Left forelimb (tissue), 1 donor: ENCODE data around the gene SSX7.
"Not testable (repeated sequence)": the region's sequence is repeated elsewhere in the genome, so short reads cannot be mapped to it uniquely, and the experiment has no call there.

Experiments
- DNase-seq: peaks from one replicate; pipeline ENCODE4 v3.0.0-alpha.2; 2018; ENCODE audit warnings: low spot score

Gene SSX7, protein sequence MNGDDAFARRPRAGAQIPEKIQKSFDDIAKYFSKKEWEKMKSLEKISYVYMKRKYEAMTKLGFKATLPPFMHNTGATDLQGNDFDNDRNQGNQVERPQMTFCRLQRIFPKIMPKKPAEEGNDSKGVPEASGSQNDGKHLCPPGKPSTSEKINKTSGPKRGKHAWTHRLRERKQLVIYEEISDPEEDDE

DNA sequence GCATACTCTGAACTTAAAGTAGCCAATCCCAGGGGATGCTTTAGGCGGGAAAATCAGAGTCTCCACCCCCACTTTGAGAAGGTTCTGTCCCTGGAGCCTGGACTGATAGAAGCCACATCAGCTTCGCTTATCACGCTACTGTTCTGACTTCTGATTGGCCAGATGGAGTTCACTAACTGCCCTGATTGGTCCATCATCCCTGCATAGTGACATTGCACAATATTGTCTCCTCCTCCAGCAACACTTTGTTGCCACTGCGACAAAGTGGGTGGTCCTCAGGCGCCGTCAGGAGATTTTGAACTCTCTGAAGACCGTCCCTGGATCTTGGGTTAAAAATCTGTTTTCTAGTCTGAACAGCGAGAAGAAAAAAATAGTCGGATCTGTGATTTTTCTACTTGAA is at the start of gene SSX7:
SSX7 (minus strand) TSS at position 101 of the 400 bp plus-strand sequence. CDS start 1,428 bp downstream, outside the sequence.
- not testable (repeated sequence) for DNase-seq

DNA sequence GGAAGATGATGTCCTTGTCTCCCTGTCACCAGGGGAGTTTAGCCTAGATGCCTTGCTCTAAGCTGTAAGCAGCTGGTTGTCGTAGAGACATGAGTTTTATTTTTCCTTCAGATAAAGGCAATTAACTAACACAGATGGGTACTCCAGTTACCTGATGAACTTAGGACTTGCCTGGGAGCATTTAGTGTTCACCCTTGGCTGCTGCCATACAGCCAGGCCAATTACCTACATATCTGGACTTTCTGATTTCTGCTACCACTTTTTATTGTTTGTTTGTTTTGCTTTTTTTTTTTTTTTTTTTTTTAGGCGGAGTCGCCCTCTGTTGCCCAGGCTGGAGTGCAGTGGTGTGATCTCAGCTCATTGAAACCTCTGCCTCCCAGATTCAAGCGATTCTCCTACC is 37.3 kb upstream of the SSX7 start:
- not testable (repeated sequence) for DNase-seq

DNA sequence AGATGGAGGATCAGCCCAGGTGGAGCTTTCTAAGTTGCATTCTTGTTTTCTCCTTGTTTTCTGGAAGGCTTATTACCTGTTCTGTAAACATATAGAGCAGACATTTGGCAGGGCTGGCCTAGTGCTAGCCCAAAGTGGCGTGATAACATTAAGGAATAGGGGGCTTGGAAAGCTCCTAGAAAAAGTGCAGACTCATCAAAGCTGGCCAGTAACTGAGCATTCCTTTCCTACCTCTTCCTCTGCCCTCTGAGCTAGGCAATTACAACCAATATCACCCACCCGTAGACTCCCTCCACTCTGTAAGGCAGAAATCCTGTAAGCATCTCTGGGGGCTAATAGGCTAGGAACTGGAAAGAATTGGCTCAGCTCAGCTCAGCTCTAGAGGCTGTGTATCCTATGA is 7.5 kb upstream of the SSX7 start:
- DNase-seq, result not testable (repeated sequence)

DNA sequence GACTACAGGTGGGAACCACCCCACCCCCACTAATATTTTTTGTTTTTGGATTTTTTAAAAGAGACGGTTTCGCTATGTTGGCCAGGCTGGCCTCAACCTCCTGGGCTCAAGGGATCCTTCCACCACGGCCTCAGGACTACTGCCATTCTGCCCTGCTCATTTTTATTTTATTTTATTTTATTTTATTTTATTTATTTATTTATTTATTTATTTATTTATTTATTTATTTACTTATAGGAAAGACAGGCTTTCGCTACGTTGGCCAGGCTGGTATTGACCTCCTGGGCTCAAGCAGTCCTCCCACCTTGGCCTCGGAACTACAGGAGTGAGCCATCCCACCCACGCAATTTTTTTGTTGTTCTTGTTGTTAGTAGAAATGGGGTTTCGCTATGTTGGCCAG is 775 bp upstream of the SSX7 start:
- DNase-seq, result not testable (repeated sequence)

DNA sequence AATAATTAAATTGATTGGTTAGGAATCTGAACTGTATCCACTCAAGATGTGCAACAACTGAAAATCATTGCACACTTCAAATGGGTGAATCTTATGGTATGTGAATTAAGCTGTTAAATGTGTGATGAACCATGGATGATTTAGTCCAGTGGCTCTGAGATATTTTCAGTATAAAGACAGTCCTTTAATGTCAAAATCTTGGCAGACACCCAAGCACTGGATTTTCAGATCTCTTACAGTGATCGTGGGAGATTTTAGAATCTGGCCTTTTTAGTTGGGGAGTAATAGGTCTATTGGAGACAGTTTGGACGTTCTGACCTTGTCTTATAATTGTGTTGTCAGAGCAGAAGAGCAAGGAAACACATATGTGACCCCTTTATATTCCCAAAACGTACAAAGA is 4.0 kb downstream of the SSX7 start:
- not testable (repeated sequence) for DNase-seq

DNA sequence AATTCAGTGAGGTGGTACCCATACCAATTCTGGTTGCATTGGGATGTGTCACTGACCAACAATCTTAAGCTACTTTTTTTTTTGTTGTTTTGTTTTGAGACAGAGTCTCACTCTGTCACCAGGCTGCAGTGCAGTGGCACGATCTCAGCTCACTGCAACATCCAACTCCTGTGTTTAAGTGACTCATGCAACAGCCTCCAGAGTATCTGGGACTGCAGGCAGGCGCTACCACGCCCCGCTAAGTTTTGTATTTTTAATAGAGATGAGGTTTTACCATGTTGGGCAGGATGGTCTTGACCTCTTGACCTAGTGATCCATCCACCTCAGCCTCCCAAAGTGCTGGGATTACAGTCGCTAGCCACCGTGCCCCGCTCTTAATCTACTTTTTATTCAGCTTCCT is 5.7 kb downstream of the SSX7 start:
- DNase-seq, result not testable (repeated sequence)

DNA sequence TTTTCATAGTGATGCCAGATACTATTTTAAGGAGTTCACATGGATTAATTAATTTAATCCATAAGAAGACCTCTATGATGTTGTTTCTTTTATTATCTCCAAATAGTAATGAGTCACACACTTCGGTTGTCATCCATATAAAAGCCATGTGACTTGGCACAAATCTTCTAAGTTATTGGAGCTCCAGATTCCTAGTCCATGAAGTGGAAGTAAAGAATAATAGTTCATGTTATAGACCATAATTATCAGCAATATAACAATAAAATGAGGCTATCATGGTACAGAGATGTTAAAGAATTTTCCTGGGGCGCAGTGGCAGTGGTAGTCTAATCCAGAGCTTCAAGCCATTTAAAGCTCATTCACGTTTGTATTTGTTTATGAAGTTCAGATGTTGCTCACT is 26.2 kb downstream of the SSX7 start:
- DNase-seq, result not testable (repeated sequence)

DNA sequence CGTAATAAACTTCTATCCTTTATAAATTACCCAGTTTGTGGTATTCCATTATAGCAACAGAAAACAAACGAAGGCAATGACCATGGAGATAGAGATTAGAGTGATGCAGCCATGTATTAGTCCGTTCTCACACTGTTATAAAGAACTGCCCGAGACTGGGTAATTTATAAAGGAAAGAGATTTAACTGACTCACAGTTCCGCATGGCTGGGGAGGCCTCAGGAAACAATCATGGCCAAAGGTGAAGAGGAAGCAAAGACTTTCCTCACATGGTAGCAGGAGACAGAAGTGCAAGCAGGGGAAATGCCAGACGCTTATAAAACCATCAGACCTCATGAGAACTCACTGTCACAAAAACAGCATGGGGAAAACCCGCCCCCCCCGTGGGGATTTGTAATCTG is 34.0 kb downstream of the SSX7 start:
- DNase-seq, result not testable (repeated sequence)

DNA sequence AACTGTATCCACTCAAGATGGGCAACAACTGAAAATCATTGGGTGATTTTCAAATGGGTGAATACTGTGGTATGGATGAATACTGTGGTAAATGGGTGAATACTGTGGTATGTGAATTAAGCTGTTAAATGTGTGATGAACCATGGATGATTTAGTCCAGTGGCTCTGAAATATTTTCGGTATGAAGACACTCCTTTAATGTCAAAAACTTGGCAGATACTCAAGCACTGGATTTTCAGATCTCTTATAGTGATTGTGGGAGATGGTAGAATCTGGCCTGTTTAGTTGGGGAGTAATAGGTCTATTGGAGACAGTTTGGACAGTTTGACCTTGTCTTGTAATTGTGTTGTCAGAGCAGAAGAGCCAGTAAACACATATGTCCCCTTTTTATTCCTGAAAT is 45.7 kb downstream of the SSX7 start:
- no peak for DNase-seq

DNA sequence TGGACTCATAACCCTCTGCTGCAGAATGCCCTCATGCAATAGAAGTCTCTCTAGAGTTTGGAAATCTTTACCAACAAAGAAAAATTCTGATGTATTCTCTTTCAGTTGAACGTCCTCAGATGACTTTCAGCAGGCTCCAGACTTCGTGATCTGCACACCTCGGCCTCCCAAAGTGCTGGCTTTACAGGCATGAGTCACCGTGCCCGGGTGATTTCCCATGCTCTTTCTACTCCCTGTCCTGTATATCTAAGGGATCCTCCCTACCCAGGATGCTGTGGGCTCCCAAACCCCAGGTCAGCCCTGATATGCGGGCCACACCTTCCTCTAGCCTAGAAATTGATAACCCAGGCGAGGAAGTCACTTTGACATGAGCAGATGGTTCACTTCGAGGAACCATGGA is 51.5 kb downstream of the SSX7 start:
- DNase-seq, result not testable (repeated sequence)

DNA sequence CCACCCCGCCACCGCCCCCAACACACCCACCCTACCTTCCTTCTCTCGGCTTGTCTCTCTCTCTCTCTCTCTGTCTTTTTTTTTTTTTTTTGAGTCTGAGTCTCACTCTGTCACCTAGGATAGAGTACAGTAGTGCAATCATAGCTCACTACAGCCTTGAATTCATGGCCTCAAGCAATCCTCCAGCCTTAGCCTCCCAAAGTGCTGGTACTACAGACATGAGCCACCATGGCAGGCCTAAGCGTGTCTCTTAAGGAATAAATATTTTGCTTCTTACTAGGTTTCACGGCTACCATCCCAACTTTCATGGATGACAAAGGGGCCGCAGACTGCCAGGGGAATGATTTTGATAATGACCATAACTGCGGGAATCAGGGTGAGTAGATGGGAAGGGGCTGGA is 55.8 kb downstream of the SSX7 start:
- no peak for DNase-seq

DNA sequence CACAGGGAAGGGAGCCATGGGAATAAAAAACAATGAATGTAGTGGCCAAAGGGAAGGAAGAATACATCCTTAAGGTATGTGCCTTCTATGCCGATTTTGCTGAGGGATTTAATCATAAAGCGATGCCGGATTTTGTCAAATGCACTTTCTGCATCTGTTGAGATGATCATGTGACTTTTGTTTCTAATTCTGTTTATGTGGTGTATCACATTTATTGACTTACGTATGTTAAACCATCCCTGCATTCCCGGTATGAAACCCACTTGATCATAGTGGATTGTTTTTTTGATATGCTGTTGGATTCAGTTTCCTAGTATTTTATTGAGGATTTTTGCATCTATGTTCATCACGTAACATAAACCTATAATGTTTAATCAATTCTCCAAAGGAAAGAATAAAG is 60.0 kb downstream of the SSX7 start:
- DNase-seq, result no peak
